HG02798 (cell line): ENCODE results near the gene UQCC5.

ENCODE experiments used
- ATAC-seq: cut with Tn5 transposase; IDR thresholded peaks from one replicate; pipeline ENCODE4 v1.9.1; 2021; ENCODE audit warnings: mild to moderate bottlenecking; ENCODE audit not compliant: unreplicated experiment, poor library complexity

The UQCC5 gene

GRCh38 chr3:52558436-52558835, 22.0 kb downstream of the UQCC5 start:
- ATAC-seq: no peak

- ATAC-seq: no peak
Measured at GRCh38 chr3:52561028-52561747, 24.8 kb downstream of the UQCC5 start.

- ATAC-seq: no peak
Measured at GRCh38 chr3:52563984-52564383, 27.6 kb downstream of the UQCC5 start.

- no peak for ATAC-seq
Measured at GRCh38 chr3:52568069-52568468, 31.7 kb downstream of the UQCC5 start.

GRCh38 chr3:52570076-52570475, 33.7 kb downstream of the UQCC5 start:
- no peak for ATAC-seq

- no peak for ATAC-seq
Measured at GRCh38 chr3:52572221-52572620, 35.8 kb downstream of the UQCC5 start.

GRCh38 chr3:52574056-52574965, 37.9 kb downstream of the UQCC5 start:
- ATAC-seq: no peak
